Sigmoid colon (tissue), 4 donors: Measurements from ENCODE around the gene TSPEAR.

ENCODE experiments used
- EP300 ChIP-seq, 4 donors: sonication (generic); formaldehyde crosslinking; IDR thresholded peaks; one replicate each; pipeline ENCODE4 v1.6.1; 2017; ENCODE audit warnings: antibody characterized with exemption in 4 of 4
- POLR2A ChIP-seq, 2 donors: fragments of 450-650 bp; IDR thresholded peaks; one replicate each; pipeline ENCODE4 v1.6.1; 2016; ENCODE audit warnings: antibody characterized with exemption in 2 of 2, mild to moderate bottlenecking in 2 of 2, moderate library complexity in 2 of 2
- TF ChIP-seq, protein P1 (sequence below), 4 experiments: fragments of 450-650 bp in 3 of 4; fragments of 200-600 bp in 1 of 4; IDR thresholded peaks; one replicate each; pipeline ENCODE4 v1.5.1; 2016 to 2019; ENCODE audit warnings: antibody characterized with exemption in 4 of 4, mild to moderate bottlenecking in 3 of 4, moderate library complexity in 2 of 4

DNA sequence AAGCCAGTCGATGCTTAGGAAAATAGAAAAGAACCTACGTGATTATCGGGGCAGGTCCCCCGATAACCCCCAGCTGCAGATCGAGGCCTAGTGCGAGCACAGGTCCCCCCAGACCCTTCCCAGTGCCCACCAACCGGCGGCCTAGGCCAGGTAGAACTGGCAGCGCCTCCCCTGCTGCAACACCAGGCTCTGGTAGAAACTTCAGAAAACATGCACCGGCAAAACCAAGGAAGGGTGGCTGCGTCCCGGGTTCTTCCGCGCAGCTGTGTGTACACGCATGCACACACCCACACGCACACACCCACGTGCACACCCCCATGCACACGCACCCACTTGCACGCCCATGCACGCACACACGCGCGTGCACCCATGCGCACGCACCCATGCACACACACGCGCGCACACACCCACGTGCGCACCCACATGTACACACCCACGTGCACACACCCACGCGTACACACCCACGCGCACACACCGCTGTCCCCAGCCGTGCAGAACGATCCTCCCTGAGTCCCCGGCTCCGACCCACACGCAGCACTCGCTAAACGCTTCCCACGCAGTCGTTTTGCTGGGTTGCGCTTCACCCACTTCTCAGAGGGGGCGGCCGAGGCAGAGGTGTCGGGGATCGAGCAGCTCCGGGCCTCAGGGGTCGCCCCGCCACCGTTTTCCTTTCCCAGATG, 5.2 kb downstream of the TSPEAR start:
- TF ChIP-seq, protein P1, sequence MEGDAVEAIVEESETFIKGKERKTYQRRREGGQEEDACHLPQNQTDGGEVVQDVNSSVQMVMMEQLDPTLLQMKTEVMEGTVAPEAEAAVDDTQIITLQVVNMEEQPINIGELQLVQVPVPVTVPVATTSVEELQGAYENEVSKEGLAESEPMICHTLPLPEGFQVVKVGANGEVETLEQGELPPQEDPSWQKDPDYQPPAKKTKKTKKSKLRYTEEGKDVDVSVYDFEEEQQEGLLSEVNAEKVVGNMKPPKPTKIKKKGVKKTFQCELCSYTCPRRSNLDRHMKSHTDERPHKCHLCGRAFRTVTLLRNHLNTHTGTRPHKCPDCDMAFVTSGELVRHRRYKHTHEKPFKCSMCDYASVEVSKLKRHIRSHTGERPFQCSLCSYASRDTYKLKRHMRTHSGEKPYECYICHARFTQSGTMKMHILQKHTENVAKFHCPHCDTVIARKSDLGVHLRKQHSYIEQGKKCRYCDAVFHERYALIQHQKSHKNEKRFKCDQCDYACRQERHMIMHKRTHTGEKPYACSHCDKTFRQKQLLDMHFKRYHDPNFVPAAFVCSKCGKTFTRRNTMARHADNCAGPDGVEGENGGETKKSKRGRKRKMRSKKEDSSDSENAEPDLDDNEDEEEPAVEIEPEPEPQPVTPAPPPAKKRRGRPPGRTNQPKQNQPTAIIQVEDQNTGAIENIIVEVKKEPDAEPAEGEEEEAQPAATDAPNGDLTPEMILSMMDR (IDR thresholded peaks at IDR 0.05): no peak
- TF ChIP-seq EP300 (IDR thresholded peaks at IDR 0.05) (no peak), POLR2A (IDR thresholded peaks at IDR 0.05) (no peak)
